ENCODE results near the gene PGM5.

Gene PGM5

DNA sequence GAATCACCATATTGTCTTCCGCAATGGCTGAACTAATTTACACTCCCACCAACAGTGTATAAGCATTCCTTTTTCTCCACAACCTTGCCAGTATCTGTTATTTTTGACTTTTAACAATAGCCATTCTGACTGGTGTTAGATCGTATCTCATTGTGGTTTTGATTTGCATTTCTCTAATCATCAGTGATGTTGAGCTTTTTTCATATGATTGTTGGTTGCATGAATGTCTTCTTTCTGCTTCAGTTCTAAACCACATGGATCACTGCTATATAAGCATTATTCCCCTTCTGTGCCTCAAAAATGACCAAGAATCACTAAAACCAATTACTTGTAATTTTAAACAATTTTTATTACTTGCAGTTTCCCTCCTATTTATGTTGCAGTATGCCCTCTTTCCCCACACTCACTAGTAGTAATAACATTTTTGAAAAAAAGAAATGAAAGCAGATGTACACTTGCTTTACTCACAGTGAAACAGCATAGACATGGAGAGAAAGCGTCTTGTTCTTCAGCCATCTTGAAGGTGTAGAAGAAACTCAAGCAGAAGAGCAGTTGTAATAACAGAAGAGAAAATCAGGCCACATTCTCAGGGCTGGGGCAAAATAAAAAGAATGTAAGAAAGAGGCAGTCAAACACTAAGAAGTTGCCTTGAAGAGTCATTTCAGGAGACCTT is 188.8 kb downstream of the PGM5 start:
- no peak for DNase-seq

DNA sequence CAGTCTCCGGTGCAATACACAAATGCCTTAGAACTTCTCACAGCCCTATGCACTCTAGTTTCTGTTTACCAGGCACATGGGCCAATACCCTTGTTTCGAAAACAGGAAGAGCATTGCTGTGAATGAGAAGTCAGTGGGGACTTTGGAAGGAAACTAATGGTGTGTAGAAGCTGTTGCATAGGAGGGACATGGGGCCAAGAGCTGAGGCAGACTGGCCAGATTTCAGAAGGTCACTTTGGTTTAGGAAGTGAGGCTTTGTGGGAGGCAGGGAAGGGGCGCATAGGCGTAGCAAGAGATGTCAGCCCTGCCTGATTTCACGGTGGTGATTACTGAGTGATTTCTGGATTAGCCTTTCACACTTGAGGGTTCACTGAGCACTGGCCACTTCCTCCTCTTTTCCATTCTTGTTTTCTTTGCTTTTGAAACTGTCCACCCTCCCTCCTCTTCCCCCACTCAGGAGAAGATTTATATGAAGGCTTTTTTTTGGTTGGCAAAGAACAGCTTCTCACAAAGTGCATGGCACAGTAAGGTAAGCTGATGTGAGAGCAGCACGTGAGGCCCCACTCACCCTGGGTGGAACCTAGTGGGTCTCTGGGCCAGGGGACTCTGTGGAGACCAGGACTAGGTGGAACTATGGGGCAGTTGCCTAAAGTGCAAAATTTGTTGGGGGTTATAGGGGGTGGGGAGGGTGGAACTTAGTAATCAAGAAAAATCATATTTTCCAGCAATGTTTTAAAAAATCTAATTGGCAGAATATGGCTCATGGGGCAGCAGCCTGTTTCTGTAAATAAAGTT is 190.4 kb downstream of the PGM5 start:
- DNase-seq = peak; percentile 24

DNA sequence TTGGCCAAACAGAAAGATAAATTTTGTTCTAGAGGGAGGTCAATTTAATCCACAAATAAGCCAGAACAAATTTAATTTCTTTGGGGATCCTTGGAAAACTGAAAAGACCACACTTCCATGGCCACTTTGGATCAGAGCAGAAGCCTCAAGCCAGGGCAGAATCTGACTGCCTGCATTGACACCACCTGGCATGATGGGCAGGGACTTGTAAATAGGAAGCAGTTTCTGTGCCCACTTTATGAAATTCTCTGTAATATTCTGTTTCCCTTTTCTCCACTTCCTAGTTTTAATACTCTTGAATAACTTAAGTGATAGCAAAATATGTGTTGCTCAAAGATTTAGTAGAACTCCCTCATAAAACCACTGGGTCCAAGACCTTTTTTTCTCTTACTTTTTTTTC is 191.0 kb downstream of the PGM5 start:
- DNase-seq = no peak

DNA sequence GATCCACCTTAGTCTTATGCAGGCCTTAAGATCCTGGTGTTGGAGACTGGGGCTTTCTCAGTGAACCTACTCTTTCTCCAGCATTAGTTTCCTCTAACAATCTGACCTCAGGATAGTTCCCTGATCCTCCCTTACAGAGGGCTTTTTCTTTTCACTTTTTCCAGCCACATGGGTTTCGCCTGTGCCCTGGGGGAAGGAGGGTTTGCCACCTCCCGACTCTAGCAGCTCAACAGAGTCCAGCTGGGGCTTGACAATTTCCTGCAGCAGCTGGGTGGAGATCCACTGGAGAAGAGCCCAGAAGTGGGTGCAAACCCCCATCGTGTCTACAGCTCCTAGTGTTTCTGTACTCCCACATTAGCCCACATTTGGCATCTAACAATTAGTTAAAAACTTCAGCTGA is 191.8 kb downstream of the PGM5 start:
- no peak for DNase-seq

DNA sequence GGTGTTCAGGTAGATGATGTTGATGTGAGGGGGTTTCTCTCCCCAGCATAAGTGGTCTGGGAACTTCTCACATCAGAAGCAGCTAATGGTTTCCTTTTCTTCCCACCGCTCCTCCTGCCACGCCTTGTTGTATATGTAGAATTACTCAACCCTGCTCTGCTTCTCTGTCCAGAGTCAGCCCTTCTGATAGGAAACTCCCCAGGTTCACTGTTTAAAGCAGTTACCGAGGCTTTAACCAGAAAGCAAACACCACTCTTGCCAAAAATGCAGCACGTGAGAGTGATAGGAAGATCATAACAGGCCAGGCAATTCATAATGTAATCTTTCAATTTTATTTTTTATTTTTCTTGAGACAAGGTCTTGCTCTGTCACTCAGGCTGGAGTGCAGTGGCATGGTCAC is 194.8 kb downstream of the PGM5 start:
- DNase-seq = no peak

DNA sequence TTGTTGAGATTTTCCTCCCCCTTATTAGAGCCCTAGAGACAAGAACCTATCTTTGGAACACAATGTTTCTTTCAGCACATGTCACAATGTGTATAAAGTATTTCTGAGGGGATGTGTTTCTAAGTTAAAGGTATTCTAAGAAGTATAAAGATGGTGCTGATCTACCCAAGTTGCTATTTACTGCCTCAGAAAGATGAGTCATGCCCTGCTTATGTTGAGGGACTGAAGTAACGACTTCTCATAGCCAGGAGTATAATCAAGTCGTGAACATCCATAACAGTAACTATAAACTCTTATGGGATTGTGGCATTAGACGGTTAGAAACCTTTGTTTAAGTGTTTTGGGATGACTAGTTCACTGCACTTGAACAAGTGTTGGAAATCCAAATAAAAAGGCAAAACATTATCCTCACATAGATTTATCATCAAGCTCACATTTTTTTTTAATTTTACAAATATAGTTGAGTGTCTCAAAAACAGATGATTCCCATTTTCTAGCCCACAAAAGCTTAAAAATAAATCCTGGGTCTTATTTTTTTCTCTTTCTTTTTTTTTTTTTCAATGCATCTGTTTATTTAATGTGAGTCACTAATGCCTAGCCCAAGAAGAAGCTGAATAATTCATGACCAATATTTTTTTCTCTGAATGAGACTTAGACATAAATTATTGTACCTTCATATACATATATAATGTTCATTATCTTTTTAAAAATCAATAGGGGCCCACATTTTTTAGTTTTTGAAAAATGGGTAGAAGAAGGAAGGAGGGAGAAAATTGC is 196.5 kb downstream of the PGM5 start:
- DNase-seq = no peak

DNA sequence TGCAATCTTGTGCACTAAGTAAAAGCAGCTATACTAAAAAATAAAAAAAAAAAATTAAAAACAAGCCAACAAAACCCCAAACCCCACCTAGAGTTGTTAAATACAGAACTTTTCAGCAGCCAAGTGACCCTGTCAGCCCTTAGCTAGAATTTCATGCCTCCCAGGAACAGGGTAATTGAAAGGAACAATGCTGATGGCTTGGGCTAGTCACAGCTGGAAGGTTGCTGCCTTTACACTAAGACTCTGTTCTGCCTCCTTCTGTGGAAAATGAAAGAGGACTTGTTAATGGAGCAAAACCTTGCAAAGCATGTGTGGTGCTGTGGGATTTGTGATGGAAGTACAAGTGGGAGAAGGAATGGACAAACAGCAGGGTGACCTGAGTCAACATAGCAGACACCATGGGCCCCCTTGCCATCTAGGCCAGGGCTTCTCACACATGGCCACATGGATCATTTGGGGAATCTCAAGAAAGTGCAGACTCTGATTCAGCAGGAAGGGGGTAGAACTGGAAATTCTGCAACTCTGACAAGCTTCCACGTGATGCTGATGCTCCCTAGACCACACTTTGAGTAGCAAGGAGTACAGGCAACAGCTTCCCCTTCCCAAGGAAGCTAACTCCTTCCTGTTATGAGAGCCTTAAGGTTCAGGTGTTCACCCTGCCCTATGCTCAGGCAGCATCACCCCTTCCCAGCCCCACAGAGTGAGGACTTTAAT is 199.2 kb downstream of the PGM5 start:
- DNase-seq = no peak

DNA sequence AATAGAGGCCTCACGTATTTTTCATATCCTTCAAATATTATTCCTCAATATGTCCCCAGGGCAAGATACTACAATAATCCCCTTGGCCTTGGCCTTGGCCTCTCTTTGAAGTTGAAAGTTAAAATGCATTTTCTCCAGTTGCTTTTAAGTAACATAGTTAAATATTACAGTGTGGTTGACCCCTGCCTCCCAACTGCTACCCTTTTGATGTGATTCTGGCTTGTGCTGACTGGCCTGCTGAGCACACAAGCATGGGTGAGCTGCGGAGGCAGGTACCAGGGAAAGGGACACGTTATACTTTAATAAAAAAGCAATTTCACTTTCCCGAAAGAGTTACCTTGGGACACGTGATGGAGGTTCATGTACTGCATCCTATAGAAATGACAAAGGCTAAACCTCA is 202.1 kb downstream of the PGM5 start:
- no peak for DNase-seq

DNA sequence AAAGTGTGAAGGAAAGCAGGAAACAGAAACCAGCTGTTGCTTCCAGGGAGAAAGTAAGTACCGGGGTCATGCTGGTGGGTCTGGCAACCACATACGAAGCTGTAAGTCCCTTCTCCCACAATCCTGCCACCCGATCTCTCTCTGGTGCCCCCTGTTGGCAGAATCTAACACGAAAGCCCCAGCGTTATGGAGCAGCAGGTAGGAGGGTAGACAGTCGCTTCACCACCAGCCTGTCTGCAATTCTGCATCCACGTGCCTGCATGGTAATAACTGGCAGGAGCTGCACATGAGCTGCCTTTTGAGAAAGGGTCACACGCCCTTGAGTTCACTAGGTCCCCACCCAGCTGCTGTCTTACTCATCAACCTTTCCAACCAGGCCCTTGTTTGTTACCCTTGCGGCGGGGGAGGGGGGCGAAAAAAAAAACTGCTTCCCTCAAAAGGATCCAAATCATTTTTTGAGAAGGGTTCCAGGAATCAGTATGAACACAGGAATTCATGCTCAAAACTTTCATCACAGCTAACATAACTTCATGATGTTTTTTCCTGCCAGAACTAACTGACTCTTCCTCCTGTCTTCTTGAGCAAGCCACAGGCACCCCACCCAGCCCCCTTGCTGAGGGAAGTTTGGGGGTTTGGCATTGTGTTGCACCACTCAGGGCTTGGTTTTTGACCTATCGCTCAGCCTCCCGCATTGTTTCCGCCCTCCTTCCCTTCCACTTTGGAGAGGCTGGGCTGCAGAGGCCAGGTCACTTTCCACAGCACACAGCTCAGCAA is 203.8 kb downstream of the PGM5 start:
- peak; percentile 50 for DNase-seq

DNA sequence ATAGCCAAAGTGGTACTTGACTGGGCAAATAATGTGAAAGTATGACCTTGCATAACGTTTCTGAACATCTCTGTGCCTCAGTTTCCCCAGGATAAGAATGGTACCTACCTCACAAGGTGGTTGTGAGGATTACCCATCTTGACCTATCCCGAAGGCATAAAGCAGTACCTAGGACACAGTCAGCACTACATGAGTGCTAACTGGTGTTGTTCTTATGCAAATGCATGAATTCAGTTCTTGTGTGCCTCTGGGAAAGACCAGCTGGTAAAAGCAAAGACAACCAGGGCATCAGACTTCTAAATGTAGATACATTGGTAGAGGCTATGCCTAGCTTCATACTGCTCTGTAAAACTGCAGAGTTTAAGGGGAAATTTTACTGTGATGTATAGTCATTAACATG is 206.1 kb downstream of the PGM5 start:
- no peak for DNase-seq

DNA sequence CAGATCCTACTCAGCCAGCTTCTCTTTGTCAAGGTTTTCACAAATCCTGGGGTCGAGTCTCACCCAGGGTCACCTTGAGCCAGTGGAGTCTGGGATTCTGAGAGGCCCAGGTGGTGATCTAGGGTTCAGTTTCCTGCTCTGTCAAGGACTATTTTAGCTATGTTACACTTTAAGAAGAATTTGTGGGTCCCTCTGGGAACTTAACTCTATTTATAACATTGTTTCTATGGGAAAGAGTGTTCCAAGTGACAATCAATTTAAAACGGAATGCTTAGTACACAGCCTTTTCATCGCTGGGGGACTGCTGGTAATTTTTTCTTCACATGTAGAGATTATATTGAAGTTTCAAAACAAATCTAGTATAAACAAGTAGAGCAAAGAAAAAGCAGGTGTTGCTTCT is 211.2 kb downstream of the PGM5 start:
- DNase-seq = no peak

DNA sequence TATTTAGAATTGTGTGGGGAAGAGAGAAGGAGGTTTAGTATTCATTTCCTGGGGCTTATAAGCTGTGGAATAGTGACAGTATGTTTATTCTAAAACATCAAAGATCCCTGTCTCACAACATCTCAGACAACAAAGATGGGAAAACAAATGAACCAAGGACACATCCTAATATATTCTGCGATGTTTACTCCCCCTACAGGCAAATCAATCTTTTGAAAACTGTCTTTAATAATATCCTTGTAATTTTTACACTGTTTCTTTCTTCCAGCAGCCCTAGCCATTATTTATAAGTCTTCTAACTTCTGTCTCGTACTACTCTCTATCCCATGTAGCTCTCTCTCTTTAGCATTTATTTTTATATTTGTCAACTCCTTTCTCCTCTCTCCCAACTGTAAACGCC is 217.7 kb downstream of the PGM5 start:
- DNase-seq = no peak

DNA sequence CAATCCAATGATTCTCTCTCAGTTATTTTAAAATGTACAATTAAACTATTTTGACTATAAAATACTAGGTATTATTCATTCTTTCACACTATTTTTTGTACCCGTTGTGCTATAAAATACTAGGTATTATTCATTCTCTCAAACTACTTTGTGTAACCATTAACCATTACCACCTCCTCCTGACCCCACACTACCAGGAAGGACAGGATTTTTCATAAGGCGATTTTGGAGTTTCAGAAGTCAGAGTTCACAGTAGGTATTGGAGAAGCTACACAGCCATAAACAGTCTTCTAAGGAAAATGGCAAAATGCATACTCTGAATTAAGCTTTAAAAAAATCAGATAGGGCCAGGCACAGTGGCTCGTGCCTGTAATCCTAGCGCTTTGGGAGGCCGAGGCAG is 219.4 kb downstream of the PGM5 start:
- no peak for DNase-seq

DNA sequence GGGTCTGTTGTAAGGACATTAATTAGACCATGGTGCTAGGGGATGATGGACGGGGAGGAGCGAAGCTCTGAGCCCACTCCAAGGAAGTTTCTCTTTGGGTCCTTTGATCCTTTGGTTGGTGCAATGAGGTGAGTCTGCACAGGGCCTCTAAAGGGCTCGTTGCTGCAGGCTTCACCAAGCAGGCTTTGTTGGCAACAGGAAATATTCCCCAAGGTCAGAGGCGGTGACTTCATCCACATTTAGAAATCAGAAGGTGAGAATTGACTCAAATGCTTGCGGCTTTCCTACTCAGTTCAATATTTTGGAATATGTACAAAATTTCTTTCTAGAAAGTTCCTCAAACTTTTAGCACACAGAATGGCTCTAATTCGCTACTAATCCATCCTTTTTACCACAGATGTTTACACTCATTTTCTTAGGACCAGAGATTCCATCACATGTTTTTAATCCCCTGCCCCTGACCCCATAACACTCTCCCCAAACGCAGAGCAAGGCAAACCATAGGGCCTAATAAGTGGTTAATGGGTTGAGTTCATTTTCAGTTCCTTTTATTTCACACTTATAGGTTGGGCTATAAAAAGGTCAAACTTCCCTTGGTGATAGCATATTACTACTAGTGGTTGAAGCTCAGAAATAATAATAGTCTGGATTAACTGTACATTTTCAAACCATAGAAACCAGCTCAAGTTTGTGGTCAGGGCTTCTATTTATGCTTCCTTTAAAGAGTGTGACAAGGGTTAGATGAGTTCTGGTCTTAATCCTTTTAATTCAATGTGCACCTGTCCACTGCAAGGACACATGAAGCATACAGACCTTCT is 221.6 kb downstream of the PGM5 start:
- no peak for DNase-seq
